Heart left ventricle (tissue), 13 donors: Measurements from ENCODE around the gene STPG2.
"Not testable (repeated sequence)": the region's sequence is repeated elsewhere in the genome, so short reads cannot be mapped to it uniquely, and the experiment has no call there.

Experiments
- POLR2A ChIP-seq, 2 donors: fragments of 450-650 bp; IDR thresholded peaks; one replicate each; pipeline ENCODE4 v1.6.1; 2017; ENCODE audit warnings: antibody characterized with exemption in 2 of 2, mild to moderate bottlenecking in 2 of 2, moderate library complexity in 2 of 2
- TF ChIP-seq, protein P1 (sequence below), 12 donors: fragments of 200-600 bp; sonication (generic) in 4 of 12; IDR thresholded peaks; one replicate each; pipeline versions ENCODE4 v1.5.0 to v1.8.0; 2018 to 2022; ENCODE audit warnings: antibody characterized with exemption in 12 of 12, mild to moderate bottlenecking in 5 of 12
- donor health status: ischemic (EF 13 %, LVEDD 7.1; RV severe dilation, severe dysfunction).
- donor health status: DM: no; HTN: yes; CAD: no.
- donor health status: DM: no; HTN: no; CAD: no.
- donor health status: ischemic (EF 25% LVEDD 6.9; RV normal size, moderate dysfunction).
- donor health status: ischemic (EF 25% LVEDD 5.7; RV mildly dilated, moderate dysfunction).
- donor health status: ischemic (EF 35%, LVEDD 5.7; RV mildly dilated, moderate dysfunction).
- donor health status: nonischemic (EF 11% LVEDD 7.7; RV severe dilation, severe dysfunction).
- donor health status: DM: yes; HTN: yes; CAD: no.
- donor health status: PGD.
- donor health status: ischemic (EF 29% LVEDD 5.4; RV normal size, mild dysfunction).
- donor health status: nonischemic (EF 23%, LVEDD 6.1; RV moderate dilation, normal function).

DNA sequence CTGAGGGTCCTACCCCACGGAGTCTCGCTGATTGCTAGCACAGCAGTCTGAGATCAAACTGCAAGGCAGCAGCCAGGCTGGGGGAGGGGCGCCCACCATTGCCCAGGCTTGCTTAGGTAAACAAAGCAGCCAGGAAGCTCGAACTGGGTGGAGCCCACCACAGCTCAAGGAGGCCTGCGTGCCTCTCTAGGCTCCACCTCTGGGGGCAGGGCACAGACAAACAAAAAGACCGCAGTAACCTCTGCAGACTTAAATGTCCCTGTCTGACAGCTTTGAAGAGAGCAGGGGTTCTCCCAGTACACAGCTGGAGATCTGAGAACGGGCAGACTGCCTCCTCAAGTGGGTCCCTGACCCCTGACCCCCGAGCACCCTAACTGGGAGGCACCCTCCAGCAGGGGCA, 509.4 kb downstream of the STPG2 start:
- not testable (repeated sequence) for TF ChIP-seq POLR2A (IDR thresholded peaks at IDR 0.05)
- TF ChIP-seq, protein P1, sequence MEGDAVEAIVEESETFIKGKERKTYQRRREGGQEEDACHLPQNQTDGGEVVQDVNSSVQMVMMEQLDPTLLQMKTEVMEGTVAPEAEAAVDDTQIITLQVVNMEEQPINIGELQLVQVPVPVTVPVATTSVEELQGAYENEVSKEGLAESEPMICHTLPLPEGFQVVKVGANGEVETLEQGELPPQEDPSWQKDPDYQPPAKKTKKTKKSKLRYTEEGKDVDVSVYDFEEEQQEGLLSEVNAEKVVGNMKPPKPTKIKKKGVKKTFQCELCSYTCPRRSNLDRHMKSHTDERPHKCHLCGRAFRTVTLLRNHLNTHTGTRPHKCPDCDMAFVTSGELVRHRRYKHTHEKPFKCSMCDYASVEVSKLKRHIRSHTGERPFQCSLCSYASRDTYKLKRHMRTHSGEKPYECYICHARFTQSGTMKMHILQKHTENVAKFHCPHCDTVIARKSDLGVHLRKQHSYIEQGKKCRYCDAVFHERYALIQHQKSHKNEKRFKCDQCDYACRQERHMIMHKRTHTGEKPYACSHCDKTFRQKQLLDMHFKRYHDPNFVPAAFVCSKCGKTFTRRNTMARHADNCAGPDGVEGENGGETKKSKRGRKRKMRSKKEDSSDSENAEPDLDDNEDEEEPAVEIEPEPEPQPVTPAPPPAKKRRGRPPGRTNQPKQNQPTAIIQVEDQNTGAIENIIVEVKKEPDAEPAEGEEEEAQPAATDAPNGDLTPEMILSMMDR (IDR thresholded peaks at IDR 0.05) = not testable (repeated sequence)
